Measurements from ENCODE around the gene TEX2. TPM values are rescaled to one million over a fixed set of nuclear protein-coding genes. Genes with fewer than 3 reads are reported as not detected.
A peak's percentile ranks its signal among the peaks of the same experiment; 100 is the strongest.

Gene TEX2
- total and polyA plus RNA-seq, 9 of the 15 experiments (the other 6 are each of a cell fraction or from before 2014, with no cell fraction given) = 4.1 to 27.6 (median 19.3) TPM

- 0% methylated on average over 15 of the region's 15 CpGs for WGBS (ENCODE audit: insufficient coverage, low coverage, missing lambda C conversion rate)
- Histone ChIP-seq H3K36me3 (ENCODE audit: control insufficient read depth, insufficient read depth, low read length) (no peaks in the 10 kb centered on the region), H2AFZ (ENCODE audit: low read depth, low read length) (peak overlapping the region; percentile 73), H3K4me2 (ENCODE audit: insufficient read depth, low read length) (peak overlapping the region; percentile 93), H3K4me1 (replicated peaks in 1 of 2; ENCODE audit: control insufficient read depth in 2 of 2, insufficient read depth in 2 of 2, low read length in 2 of 2) (peaks cover 16 to 19% of the 10 kb centered on the region in 2 experiments; a peak in 4 of 5 replicates), H3K27ac (ENCODE audit: extremely low read depth, low read depth, low read length) (peak overlapping the region; percentile 84), H3K9ac (ENCODE audit: insufficient read depth in 1 of 2, low read depth in 2 of 2, low read length in 2 of 2) (peak overlapping the region; percentile 84 to 95), H4K20me1 (replicated peaks; ENCODE audit: control insufficient read depth, insufficient read depth, low read length) (no peaks in the 10 kb centered on the region), H3K27me3 (ENCODE audit: control insufficient read depth in 2 of 2, insufficient read depth in 2 of 2, low read length in 2 of 2) (no peaks in the 10 kb centered on the region), H3K4me3 (peak overlapping the region; percentile 84), H3K79me2 (ENCODE audit: control insufficient read depth, insufficient read depth, low read length) (peaks cover 40% of the 10 kb centered on the region), H3K9me1 (ENCODE audit: control insufficient read depth, insufficient read depth, low read length) (peaks cover 3% of the 10 kb centered on the region), H3K9me3 (replicated peaks; ENCODE audit: control insufficient read depth, insufficient read depth, low read depth, low read length) (no peaks in the 10 kb centered on the region)
- no TSS peak for BruUV-seq (replicated peaks)
- FAIRE-seq (peak; percentile 61), ATAC-seq (peak; percentile 3), DNase-seq (ENCODE audit: extremely low read depth in 1 of 4, low spot score in 3 of 4) (peak in 2 of 4 experiments; percentile 26 to 49)
- in situ Hi-C loops (cut with MboI) (no loop called here), intact Hi-C loops (cut with micrococcal nuclease) (no loop called here)
- ChIA-PET POLR2A (interaction anchor here (0.7 to 2.3 kb wide), 12 partner anchors 8 to 151 kb away, joined by 3 to 13 read pairs (median 4); no protein-coding TSS in a partner anchor), CTCF (ENCODE audit: low intra/inter-chr PET ratio) (no interaction called here)
- TF ChIP-seq U2AF2 (optimal IDR thresholded peaks at IDR 0.05; ENCODE audit: low read depth, low read length) = no peak
- TF ChIP-seq USF1 (CRISPR knock-in tag; IDR thresholded peaks at IDR 0.05) = no peak
- TF ChIP-seq ZNF24 (IDR thresholded peaks at IDR 0.05) = peak; percentile 23; the same call in 1 of the 2 replicates
- TF ChIP-seq UBTF (IDR thresholded peaks at IDR 0.05; ENCODE audit: borderline replicate concordance in 1 of 2, low read depth in 2 of 2, low read length in 2 of 2) = peak in 1 of 2 experiments; percentile 17; a peak in 2 of 4 replicates
- TF ChIP-seq AFF1 (IDR thresholded peaks at IDR 0.05; ENCODE audit: low read depth in 1 of 2, partially characterized antibody in 2 of 2) = peak in 1 of 2 experiments; percentile 72
- TF ChIP-seq ATF1 (CRISPR knock-in tag; IDR thresholded peaks at IDR 0.05) = no peak
- no peak for TF ChIP-seq ATF1 (tag; IDR thresholded peaks at IDR 0.05)
- no peak for TF ChIP-seq ZFP30 (CRISPR knock-in tag; IDR thresholded peaks at IDR 0.05; ENCODE audit: borderline replicate concordance)
- peak; percentile 32 for TF ChIP-seq TBP (optimal IDR thresholded peaks at IDR 0.05; ENCODE audit: low read depth, low read length)
- TF ChIP-seq ZNF354B (CRISPR knock-in tag; IDR thresholded peaks at IDR 0.05) = no peak
- TF ChIP-seq NKRF (IDR thresholded peaks at IDR 0.05; ENCODE audit: borderline replicate concordance) = peak; percentile 51; the same call in 1 of the 2 replicates
These were observed 134.1 kb downstream of the TEX2 start for GRCh38 chr17:64128787-64129514.
